Lung (tissue), 12 donors: ENCODE data around the gene SEC31B. TPM values are rescaled to one million over a fixed set of nuclear protein-coding genes. Genes with fewer than 3 reads are reported as not detected.

ENCODE experiments used
- ATAC-seq: fragments of 200-7000 bp; cut with Tn5 transposase; one replicate; pipeline ENCODE4 v1.9.1; 2020; ENCODE audit warnings: moderate number of reproducible peaks; ENCODE audit not compliant: insufficient read depth, low FRiP score
- DNase-seq, 3 donors: peaks; one replicate each; pipeline ENCODE4 v3.0.0-alpha.2; 2013 to 2017
- H3K27ac ChIP-seq, 2 donors: one replicate each; pipeline ENCODE4 v1.5.1; 2013; ENCODE audit warnings: mild to moderate bottlenecking in 2 of 2, moderate library complexity in 2 of 2, control low read depth in 1 of 2, inconsistent platforms in 1 of 2, low read depth in 1 of 2, low read length in 1 of 2
- H3K27me3 ChIP-seq, 3 donors: one replicate each; pipeline ENCODE4 v1.5.1; 2013; ENCODE audit warnings: low read length in 2 of 3; ENCODE audit not compliant: control insufficient read depth in 3 of 3, insufficient read depth in 3 of 3
- H3K36me3 ChIP-seq, 4 donors: one replicate each; pipeline ENCODE4 v1.5.1; 2013; ENCODE audit warnings: low read length in 4 of 4, mild to moderate bottlenecking in 1 of 4, moderate library complexity in 1 of 4; ENCODE audit not compliant: control insufficient read depth in 4 of 4, insufficient read depth in 4 of 4
- H3K4me1 ChIP-seq, 5 donors: one replicate each; pipeline ENCODE4 v1.5.1; 2013; ENCODE audit warnings: low read length in 5 of 5, mild to moderate bottlenecking in 2 of 5, moderate library complexity in 1 of 5; ENCODE audit not compliant: control insufficient read depth in 5 of 5, insufficient read depth in 5 of 5
- H3K4me3 ChIP-seq: one replicate; pipeline ENCODE4 v1.5.1; 2013; ENCODE audit warnings: mild to moderate bottlenecking, control low read depth, moderate library complexity
- H3K9ac ChIP-seq, 2 donors: one replicate each; pipeline ENCODE4 v1.5.1; 2013; ENCODE audit warnings: low read length in 2 of 2, control low read depth in 1 of 2; ENCODE audit not compliant: insufficient read depth in 1 of 2
- H3K9me3 ChIP-seq, 4 donors: one replicate each; pipeline ENCODE4 v1.5.1; 2013; ENCODE audit warnings: low read length in 3 of 4, mild to moderate bottlenecking in 1 of 4, moderate library complexity in 1 of 4; ENCODE audit not compliant: control insufficient read depth in 4 of 4, insufficient read depth in 3 of 4
- WGBS, 2 donors: extraction: QIAGEN DNeasy Blood & Tissue Kit; methylation state at CpG; one replicate each; pipeline ENCODE4 v1.1.7; 2013; 5-methylcytosine and 5-hydroxymethylcytosine counted together
- polyA plus RNA-seq, 2 donors: library from polyadenylated mRNA; stranded (reverse); fragments of 200-250 nt; gene quantifications; one replicate each; pipeline ENCODE4 v1.2.1, GENCODE V29; 2013
- total RNA-seq, 2 donors: library from RNA; depleted of rRNA in 1 of 2; stranded (reverse); fragments of >200 nt in 1 of 2; gene quantifications; one replicate each; pipeline ENCODE4 v1.2.1, GENCODE V29; 2014 to 2021
- TF ChIP-seq, protein P1 (sequence below): IDR thresholded peaks from 2 replicates; pipeline ENCODE4 v1.5.1; 2012; ENCODE audit warnings: mild to moderate bottlenecking; ENCODE audit errors: control extremely low read depth, extremely low read depth
- donor health status: control.
- donor health status: control.
- donor health status: Bipolar disorder and iron deficiency.
- donor health status: healthy.
- donor health status: DM: yes; HTN: yes; CAD: no.

Gene SEC31B
- total and polyA plus RNA-seq, 4 donors, result 4.8 to 10.5 (median 9.4) TPM

DNA sequence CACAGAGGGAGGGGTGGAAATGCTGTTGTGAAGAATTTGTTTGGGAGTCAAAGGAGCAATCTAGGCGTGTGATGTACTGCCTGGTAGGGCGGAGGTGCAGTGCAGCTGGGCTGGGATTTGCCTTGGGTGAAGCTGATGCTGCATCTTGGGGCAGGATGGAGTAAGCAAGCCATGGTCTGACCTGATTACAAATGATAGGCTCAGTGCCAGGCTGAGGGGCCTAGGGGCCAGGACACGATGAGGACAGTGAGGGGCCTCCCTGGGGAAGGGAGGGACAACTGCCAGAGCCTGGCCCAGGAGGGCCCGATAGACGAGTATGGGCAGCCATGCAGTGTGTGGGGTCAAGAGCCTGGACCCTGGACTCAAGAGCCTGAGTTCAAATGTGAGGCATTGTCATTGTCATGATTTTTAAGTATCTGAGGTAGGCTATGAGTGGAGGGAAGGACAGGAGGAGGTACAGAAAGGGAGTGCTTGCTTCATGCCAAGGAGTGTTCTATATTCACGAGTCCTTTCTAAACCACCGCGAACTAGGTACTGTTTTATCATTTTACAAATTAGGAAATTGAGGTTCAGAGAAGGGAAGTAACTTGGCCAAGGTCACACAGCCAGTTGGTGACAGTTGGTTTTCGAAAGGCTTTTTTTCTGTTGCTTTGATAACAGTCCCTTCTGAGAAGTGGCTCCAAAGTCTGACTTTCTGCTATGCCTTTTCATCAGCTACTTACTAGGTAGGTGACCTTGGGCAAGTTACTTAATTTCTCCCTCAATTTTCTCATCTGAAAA lies 45.7 kb upstream of the SEC31B start:
- ATAC-seq, result no peak
- Histone ChIP-seq H3K9ac (no peak overlapping the region), H3K27ac (no peak overlapping the region), H3K27me3 (peaks cover 4 to 84% (median 42%) of the 10 kb centered on the region in 3 donors), H3K36me3 (no peaks in the 10 kb centered on the region), H3K9me3 (peaks cover 0 to 17% (median 0%) of the 10 kb centered on the region in 4 donors), H3K4me3 (no peak overlapping the region), H3K4me1 (peaks cover 0 to 7% (median 0%) of the 10 kb centered on the region in 5 donors)
- WGBS, 2 donors, result 60 to 66% methylated on average over 9 of the region's 9 CpGs
- TF ChIP-seq, protein P1, sequence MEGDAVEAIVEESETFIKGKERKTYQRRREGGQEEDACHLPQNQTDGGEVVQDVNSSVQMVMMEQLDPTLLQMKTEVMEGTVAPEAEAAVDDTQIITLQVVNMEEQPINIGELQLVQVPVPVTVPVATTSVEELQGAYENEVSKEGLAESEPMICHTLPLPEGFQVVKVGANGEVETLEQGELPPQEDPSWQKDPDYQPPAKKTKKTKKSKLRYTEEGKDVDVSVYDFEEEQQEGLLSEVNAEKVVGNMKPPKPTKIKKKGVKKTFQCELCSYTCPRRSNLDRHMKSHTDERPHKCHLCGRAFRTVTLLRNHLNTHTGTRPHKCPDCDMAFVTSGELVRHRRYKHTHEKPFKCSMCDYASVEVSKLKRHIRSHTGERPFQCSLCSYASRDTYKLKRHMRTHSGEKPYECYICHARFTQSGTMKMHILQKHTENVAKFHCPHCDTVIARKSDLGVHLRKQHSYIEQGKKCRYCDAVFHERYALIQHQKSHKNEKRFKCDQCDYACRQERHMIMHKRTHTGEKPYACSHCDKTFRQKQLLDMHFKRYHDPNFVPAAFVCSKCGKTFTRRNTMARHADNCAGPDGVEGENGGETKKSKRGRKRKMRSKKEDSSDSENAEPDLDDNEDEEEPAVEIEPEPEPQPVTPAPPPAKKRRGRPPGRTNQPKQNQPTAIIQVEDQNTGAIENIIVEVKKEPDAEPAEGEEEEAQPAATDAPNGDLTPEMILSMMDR, result no peak
- no peak for DNase-seq

DNA sequence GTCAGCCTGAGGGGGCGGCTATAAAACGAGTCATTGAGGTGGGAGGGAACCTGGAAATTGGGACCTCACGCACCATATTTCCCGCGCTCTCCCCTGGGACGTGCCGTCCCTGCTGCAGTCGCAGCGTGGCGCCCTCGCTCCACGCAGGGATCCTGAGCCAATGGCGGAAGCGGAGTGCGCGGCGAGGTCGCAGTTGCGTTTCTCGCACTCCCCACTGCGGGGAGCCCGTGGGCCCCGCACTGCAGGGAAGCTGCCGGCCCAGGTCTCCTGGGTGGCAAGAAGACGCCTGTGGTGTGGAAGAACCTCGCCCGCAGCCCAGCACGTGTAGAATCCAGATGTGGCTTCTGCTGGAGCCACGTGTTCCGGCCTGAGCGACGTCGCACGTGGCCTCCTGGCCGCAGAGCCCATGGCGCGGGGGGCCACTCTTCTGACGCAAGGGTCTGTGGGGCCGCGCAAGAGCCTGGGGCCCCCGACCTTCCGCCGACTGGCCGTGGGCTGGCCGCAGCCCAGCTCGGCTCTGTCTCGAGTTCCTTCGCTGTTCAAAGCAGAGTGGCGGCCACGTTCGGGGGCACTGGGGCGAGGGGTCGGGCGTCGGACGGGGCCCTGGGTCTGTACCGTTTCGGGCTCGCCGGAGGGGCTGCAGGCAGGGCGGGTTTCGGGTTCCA lies 42.5 kb upstream of the SEC31B start:
- Histone ChIP-seq H3K4me1 (peaks cover 0 to 7% (median 0%) of the 10 kb centered on the region in 5 donors), H3K9ac (no peak overlapping the region), H3K27ac (no peak overlapping the region), H3K9me3 (peaks cover 0 to 8% (median 0%) of the 10 kb centered on the region in 4 donors), H3K4me3 (no peak overlapping the region), H3K27me3 (peaks cover 5 to 52% (median 17%) of the 10 kb centered on the region in 3 donors), H3K36me3 (peaks cover 0 to 5% (median 0%) of the 10 kb centered on the region in 4 donors)
- ATAC-seq, result peak; percentile 83
- peak; percentile 73 to 84 (median 84) for DNase-seq
- 6 to 8% methylated on average over 62 of the region's 62 CpGs for WGBS, 2 donors
- TF ChIP-seq, protein P1, result peak; percentile 79

DNA sequence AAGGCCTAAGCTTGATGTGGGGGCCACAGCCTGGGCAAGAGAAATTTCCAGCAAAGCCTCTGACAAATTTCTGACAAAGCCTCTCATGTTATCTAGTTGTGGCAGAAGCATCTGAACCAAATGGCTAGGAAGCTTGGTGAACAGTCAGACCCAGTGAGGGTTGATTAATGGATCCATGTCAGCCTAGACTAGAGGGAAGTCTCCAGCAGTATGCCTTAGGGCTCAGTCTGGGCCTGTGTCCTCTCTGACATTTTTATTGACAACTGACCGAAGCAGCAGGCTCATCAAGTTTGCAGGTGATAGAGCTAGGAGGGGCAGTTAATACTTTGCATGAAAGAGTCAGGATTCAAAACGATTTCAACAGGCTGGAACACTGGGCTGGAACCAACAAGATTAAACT lies 41.3 kb upstream of the SEC31B start:
- Histone ChIP-seq H3K4me3 (no peak overlapping the region), H3K27ac (no peak overlapping the region), H3K4me1 (peaks cover 0 to 7% (median 0%) of the 10 kb centered on the region in 5 donors), H3K9me3 (peaks cover 0 to 8% (median 0%) of the 10 kb centered on the region in 4 donors), H3K36me3 (peaks cover 0 to 7% (median 3%) of the 10 kb centered on the region in 4 donors), H3K9ac (no peak overlapping the region), H3K27me3 (peaks cover 5 to 41% (median 16%) of the 10 kb centered on the region in 3 donors)
- DNase-seq (no peak), ATAC-seq (no peak)
- WGBS, 2 donors, result 75 to 76% methylated on average over 2 of the region's 2 CpGs
- TF ChIP-seq, protein P1, result no peak
